Measurements from ENCODE around the gene MYO1D.

The MYO1D gene

DNA sequence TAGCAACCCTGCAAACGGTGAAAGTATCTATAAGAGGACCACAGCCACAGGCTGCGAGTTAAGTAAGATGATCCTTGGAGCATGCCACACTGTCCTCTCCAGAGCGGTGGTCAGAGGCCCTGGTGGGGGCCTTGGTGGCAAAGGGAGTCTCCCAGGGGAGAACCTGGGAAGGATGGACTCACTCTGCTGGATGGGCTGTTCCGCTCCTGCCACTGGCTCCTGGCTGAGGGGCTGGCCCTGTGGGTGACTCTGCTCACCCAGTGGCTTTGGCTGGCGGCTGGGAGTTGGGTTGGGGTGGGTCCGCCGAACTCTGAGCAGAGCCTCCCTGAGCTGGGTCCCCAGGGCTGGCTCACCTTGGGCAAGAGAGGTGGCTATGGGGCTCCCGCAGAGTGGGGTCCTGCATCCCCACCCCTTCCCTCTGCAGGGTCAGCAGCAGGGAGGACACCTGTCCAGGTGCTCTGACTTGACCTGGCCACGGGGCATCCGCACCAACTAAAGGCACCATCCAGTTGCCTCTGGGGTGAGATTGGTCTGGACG lies 382.9 kb downstream of the MYO1D start:
- in situ Hi-C loops (cut with MboI; ENCODE audit: low sequenced_read_pairs), result no loop called here

DNA sequence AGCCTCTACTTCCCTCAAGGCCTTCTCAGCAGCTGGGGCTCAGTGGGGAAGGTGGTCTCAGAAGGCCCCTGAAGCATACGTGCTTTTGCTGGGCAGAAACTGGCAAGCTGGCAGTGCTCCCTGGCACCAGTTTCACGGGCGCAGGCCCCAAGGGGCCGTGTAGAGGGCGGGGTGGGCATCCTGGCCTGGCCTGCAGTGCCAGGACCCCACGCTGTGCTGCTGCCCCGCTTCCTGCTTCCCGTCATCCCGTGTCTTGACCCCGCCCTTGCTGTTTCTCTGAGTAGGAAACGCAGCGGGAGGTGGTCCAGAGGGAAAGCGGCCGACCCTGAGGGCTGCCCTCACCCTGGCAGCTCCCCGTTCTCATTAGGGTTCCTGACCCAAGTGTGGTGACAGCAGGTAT lies 383.4 kb downstream of the MYO1D start:
- in situ Hi-C loops (cut with MboI; ENCODE audit: low sequenced_read_pairs), result no loop called here

DNA sequence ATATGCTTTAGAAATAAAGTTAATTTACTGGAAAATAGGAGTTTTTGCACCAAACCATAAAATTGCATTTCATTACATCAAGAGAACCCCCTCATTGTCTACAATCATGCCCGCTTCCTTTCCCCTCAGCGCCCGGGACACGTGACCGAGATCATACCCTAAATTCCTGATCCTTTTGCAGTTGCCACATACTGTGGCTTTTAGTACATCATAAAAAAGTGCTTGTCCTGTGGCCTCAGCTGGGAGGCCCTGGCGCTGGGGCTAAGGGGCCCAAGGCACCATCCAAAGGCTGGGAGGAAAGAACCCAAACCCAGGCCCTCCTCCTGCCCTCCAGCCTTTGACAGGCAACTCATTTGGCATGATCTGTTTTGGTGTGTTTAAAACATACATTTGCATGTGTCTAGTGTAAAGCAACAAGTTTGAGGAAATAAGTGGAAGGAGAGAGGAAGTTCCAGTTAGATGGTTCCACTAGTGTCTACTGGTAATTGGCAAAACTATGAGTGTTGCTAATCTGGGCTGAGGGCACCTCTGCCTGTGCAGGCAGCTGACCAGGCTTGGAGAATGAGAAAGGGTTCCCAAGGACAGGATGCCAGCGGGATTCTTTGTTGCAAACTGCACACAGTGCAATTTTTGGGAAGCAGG lies 384.2 kb downstream of the MYO1D start:
- in situ Hi-C loops (cut with MboI; ENCODE audit: low sequenced_read_pairs), result no loop called here

DNA sequence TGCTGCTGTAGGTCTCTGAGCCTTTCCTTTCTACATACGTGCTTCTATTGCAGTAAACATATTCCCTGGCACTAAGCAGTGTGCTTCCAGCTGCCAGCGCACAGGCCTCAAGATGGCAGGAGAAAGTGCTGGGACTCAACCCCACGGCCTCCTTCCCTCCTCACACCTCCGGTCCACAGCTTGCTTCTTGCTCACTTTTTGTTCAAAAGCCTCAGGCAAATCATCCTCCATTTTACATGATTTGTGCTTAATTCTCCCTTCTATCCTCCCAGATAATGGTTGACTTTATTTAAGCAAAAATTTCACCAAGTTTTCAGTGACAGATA lies 384.7 kb downstream of the MYO1D start:
- in situ Hi-C loops (cut with MboI; ENCODE audit: low sequenced_read_pairs), result no loop called here

DNA sequence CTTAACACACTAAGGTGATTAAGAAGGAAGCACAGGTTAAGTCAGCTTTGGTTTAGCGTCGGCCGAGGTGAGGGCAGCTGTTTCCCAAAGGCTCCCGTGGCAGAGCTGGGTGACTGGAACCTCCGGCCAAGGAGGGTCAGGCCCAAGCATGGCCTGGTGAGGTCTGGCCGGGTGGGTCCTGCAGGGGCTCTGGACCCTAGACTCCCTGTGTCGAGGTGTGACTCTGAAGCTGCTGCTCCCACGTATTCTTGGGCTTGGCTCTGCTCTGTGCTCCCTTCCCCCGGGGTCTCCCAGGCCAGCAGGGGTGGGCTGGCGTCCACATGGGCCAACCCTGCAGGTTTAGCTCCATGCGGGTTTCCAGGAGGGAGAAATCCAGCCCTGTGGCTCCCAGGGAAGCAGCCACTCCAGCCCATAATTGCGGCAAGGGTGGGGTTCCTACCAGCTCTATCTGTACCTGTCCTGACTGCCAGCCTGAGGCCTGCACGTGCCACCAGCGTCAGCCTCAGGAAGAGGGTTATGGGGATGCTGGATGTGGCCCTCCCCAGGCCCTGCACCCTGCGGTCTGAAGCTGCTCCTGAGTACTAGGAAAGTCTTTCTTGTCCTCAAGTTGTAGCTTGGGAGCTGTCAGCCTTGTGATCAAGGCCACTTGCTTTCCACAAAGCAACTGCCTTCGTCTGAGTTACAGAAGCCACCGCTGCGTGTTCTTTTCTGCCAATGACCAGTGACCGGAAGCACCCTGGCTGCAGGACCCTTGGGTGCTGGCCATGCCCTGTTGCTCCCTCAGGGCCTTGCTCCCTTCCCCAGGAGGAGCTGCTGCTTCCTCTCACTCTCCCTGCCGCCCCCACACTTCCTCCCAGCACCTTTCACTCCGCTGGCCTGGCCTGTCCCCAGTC lies 385.3 kb downstream of the MYO1D start:
- in situ Hi-C loops (cut with MboI; ENCODE audit: low sequenced_read_pairs), result no loop called here

DNA sequence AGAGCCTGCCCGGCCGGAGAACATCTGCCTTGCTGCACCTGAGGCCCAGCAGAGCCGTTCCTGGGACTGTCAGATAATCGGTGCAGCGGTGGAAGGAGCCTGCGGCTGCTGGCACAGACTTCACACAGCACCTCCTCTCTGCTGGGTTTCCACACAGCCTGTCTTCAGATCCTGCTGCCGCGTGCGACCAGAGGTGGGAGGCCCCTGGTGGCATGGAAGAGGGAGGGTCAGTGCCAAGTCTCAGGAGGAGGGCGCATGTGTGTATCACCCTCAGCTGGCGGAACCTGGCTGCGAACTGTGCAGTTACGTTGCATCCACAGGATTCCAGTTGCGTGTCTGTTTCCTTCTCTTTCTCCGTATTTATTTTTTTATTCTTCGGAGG lies 386.8 kb downstream of the MYO1D start:
- in situ Hi-C loops (cut with MboI; ENCODE audit: low sequenced_read_pairs), result no loop called here

DNA sequence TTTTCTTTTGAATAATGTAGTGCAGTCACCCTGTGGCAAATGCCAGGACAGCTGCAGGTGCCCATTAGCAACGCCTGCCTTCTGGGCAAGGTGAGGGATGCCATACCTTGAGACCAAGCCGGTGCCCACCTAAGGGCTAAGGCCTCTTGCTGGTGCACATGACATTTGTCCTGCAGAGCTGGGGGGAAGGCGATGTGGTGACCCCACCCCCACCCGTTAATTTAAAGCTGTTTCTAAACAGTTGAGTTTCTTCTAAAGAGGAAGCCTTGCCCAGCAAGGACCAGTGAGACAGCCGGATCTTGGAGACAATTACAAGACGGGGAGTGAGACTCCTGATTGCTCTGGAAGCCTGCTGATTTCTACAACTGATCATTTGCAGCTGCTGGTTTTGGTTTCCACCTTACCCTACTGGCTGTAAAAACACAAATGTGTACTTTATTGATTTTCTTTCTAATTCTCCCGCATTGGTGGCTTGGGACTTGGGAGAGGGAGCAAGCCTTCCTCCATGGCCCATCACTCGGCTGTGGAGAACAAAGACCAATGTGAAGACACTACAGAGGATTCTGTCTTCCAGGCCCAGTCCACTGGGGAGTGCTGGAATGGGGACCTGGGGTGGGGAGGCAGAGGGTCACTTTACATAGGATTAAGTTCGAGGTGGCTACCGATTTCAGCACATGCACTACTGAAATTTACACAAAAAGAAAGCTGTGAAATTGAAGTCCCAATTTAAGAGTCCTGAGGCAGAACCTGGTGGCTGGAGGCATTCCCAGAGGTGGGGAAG lies 387.4 kb downstream of the MYO1D start:
- in situ Hi-C loops (cut with MboI; ENCODE audit: low sequenced_read_pairs), result no loop called here

DNA sequence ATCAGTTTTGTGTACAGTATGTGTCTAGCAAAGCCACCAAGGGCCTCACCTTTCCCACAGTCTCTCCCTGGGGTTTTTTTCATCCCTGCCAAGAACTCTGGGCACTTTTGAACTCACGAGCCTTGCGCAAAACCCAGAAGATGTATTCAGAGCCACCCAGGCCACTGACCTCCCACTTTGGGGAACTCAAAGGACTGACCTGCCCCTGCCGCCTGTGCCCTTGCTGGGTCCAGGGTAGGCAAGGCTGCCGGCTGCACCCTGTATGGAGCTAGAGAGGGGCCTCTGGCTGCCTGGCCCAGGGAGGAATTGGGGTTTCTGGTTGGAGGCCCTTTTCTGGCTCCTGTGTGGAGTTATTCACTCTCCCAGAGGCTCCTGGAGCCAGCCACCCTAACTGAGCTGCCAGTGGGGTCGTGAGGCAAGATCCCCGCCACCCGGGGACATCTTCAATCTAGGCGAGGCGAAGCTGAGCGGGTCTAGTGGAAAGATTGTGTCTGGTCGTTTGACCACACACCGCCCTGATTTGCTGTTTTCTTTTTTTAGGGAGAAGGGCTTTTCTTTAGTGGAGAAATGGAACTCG lies 388.2 kb downstream of the MYO1D start:
- in situ Hi-C loops (cut with MboI; ENCODE audit: low sequenced_read_pairs), result no loop called here

DNA sequence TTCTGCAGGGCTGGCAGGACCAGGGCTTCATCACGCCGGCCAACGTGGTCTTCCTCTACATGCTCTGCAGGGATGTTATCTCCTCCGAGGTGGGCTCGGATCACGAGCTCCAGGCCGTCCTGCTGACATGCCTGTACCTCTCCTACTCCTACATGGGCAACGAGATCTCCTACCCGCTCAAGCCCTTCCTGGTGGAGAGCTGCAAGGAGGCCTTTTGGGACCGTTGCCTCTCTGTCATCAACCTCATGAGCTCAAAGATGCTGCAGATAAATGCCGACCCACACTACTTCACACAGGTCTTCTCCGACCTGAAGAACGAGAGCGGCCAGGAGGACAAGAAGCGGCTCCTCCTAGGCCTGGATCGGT lies 388.8 kb downstream of the MYO1D start:
- in situ Hi-C loops (cut with MboI; ENCODE audit: low sequenced_read_pairs), result no loop called here

DNA sequence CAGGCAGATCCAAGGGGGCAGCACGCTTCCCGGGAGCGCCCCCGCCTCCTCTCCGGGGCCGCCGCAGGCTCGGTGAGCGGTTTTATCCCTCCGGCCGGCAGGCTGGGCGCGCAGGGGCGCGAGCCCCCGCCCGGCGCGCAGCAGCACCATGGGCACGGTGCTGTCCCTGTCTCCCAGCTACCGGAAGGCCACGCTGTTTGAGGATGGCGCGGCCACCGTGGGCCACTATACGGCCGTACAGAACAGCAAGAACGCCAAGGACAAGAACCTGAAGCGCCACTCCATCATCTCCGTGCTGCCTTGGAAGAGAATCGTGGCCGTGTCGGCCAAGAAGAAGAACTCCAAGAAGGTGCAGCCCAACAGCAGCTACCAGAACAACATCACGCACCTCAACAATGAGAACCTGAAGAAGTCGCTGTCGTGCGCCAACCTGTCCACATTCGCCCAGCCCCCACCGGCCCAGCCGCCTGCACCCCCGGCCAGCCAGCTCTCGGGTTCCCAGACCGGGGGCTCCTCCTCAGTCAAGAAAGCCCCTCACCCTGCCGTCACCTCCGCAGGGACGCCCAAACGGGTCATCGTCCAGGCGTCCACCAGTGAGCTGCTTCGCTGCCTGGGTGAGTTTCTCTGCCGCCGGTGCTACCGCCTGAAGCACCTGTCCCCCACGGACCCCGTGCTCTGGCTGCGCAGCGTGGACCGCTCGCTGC lies 389.3 kb downstream of the MYO1D start:
- in situ Hi-C loops (cut with MboI; ENCODE audit: low sequenced_read_pairs), result no loop called here

DNA sequence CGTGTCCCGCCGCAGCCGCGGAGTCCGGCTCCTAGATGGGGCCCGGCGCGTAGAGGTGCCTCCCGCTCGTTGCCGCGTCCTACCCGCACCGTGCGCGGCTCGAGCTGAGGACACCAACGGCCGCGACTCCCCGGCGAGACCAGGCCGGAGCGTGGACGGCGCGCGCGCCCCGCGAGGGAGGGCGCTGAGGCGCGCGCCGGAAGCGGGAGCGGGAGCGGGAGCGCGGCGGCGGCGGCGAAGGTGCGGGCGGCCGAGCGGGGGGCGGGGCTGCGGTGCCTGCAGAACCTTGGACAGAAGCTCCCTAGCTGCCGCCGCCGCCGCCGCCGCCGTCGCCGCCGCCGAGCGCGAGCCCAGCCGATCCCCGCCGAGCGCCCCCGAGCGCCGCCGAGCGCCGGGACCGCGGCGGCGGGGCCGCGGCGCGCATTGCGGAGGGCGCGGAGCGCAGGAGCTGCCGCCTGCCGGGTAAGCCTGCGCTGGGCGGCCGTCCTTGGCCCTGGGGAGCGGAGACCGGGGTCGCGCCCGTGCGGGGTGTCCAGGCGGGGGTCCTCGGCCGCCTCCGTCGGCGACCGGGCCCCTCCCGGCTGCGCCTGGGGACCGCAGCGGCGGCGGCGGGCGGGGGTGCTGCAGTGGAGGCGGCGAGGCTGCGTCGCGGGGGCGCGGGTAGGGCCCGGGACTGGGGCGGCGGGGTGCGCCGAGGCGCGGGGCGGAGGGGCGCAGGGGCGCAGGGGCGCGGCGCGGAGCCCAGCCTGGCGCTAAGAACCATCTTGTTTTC lies 390.0 kb downstream of the MYO1D start, which contains the start of gene CDK5R1:
CDK5R1 (plus strand) TSS at position 293 of the 772 bp plus-strand sequence. CDS start 628 bp downstream, outside the sequence.
- in situ Hi-C loops (cut with MboI; ENCODE audit: low sequenced_read_pairs), result no loop called here

DNA sequence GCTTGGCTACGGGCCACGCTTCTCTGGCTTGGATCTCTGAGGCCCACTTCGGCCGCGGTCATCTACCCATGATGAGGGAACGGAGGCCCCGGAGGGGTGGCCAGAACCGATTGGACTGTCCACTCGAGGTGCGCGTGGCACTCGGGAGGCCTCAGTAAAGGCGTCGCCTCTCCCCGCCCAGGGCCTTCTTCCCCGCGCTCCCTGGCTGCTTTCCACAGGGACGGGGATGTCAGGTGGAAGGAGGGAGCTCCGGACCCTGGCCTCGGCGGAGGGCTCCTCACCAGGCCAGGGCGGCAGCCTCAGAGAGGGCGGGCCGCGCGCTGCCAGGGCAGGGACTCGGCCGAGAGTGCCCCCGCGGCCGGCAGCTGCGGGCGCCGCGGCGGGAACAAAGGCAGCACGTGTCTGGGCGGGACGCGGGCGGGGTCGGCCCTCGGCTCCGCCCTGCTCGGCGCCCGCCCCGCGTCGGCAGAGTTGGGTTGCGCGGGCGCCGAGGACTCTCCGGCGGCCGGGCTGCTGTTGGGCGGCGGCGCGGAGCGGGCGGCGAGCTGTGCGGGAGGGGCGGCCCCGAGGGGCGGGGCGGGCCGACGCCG lies 390.7 kb downstream of the MYO1D start:
- in situ Hi-C loops (cut with MboI; ENCODE audit: low sequenced_read_pairs), result no loop called here

DNA sequence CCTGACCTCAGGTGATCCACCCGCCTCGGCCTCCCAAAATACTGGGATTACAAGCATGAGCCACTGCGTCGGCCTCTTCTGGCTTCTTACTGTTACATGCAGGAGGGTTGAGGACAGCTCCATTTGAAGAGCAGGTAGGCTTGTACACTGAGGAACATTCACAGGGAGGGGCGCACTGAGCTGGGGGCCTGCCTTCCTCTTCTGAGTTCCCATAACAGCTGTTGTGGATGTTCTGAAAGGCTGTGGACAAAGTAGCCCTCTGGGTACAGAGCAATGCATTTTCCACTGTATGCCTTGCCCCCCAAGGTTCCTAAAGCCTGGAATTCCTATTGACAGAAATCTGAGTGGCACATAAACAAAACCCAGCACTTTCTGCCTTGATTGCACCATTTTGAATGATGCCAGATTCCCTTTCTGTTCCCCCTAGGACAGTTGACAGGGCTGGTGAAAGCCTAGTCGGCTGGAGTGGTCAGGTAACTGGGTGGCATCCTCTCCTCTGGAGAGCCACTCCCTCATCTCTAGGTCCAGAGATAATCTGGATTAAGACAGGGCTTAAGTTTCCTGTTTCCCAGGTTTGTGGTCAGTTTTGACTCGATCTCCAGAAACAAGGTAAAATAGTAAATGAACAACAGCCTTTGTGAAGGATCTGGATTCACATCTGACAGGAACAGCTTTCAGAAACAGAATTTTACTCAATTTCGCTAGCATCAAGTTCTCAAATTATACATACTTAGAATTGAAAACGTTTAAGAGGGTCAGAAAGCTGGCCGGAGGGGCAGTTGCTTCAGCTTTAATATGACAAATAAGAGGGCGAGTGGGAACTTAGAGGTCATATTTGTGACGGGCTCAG lies 391.4 kb downstream of the MYO1D start:
- in situ Hi-C loops (cut with MboI; ENCODE audit: low sequenced_read_pairs), result no loop called here

DNA sequence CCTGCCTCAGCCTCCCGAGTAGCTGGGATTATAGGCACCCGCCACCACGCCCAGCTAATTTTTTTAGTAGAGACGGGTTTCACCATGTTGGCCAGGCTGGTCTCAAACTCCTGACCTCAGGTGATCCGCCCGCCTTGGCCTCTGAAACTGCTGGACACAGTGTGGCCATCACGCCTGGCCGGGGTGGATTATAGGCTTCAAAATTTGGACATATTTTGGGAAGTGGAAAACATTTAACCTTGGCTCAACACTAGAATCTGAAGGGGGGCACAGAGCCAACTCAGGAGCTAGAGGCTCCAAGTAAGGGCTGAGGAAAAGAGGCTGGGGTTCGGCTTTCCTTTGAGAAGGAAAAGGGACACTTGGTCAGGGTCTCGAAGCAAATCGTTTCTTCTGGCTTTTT lies 392.3 kb downstream of the MYO1D start:
- in situ Hi-C loops (cut with MboI; ENCODE audit: low sequenced_read_pairs), result no loop called here

DNA sequence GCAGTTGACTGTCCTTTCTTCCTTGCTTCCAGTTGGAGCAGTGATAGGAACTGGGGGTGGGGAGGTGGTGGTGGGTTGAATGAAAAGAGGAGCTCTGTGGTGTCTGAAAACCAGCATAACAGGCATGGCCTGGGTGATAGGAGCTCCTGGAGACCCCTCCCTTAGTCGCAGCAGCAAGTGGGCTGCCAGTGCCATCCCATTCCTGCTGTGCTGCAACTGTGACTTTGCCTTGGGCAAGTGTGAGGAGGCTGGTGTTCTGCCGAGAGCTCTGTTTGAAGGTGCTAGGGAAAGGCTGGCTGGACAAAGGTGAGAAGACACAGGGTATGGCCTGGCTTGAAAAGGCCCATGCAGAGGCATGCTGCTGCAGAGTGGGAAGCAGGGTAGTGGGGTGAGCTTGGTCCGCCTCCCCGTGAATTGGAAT lies 392.9 kb downstream of the MYO1D start:
- in situ Hi-C loops (cut with MboI; ENCODE audit: low sequenced_read_pairs), result no loop called here

DNA sequence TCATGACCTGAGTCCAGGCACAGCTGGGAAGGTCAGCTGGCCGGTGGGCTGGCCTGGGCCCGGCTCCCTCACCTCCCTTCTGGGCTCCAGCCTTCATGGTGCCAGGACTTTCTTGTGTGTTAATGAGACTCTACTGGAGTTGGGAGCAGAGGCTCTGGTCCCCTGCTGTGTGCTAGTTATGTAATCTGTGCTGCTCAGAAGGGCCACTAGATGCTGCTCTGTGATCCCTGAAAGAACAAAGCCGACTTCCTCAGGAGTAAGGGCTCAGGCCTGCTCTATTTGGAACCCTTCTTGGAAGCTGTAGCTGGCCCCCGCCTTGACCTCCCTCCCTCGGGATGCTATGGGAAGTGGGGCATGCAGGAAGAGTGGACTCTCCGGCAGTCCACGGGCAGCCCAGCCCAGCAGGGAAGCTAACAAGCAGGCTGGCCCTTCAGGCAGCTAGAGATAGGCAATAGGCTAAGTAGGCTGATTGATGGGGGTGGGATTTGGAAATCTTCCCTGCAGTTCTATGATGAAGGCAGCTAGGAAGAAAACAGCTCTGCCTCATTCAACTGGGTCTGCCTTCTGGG lies 393.4 kb downstream of the MYO1D start:
- in situ Hi-C loops (cut with MboI; ENCODE audit: low sequenced_read_pairs), result no loop called here

DNA sequence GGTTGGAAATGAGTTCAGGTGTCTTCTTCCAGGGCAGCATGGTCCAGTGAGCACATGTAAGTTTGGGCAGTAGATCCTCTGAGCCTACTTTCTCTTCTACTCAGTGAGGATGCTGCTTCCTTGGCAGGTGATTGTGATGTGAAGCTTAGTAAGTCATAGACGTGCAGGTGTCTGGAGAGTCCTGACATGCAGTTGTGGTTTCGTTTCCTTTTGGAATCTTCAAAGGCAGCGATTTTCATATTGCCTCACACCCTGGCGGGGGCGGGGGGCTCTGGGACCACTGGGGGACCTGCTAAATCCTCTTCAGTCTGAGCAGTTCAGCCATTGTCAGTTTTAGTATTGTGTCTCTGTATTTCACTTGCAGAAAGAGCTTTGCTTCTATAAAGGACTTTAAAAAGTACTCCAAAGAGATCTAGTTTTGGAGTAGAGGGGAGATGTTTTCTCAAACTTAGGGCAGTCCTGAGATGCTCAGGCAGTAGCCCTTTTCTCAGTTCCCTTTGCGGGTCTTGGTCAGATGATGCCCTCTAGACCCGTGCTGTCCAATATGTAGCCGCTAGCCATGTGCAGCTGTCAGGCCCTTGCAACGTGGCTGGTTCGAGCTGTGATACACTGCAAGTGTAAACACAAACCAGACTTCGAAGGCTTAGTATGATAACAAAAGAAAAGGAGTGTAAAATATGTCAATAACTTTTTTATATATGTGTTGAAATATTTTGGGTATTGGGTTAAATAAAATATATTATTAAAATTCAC lies 394.2 kb downstream of the MYO1D start:
- in situ Hi-C loops (cut with MboI; ENCODE audit: low sequenced_read_pairs), result no loop called here

All from hTERT RPE-1 (cell line).